Neuron (in vitro differentiated cells): Measurements from ENCODE around the gene C13orf46.

Experiments
- H2AFZ ChIP-seq: one replicate; pipeline ENCODE4 v1.6.1; 2013; ENCODE audit warnings: low read depth, mild to moderate bottlenecking, inconsistent platforms, low read length, moderate library complexity
- H3K27me3 ChIP-seq: one replicate; pipeline ENCODE4 v1.6.1; 2013; ENCODE audit warnings: low read length; ENCODE audit not compliant: insufficient read depth
- H3K36me3 ChIP-seq: one replicate; pipeline ENCODE4 v1.6.1; 2013; ENCODE audit warnings: low read length; ENCODE audit not compliant: insufficient read depth
- H3K4me1 ChIP-seq: one replicate; pipeline ENCODE4 v1.6.1; 2013; ENCODE audit warnings: low read length; ENCODE audit not compliant: insufficient read depth
- H3K4me3 ChIP-seq: 2 replicates; pipeline ENCODE4 v1.5.1; 2013; ENCODE audit warnings: mild to moderate bottlenecking, low read length, moderate library complexity
- H3K9me3 ChIP-seq: one replicate; pipeline ENCODE4 v1.6.1; 2013; ENCODE audit warnings: low read length

The C13orf46 gene

GRCh38 chr13:113968463-113969310 is 5.2 kb downstream of the C13orf46 start:
- no peaks in the 10 kb centered on the region for H3K36me3 ChIP-seq

GRCh38 chr13:113967729-113968462 is 6.0 kb downstream of the C13orf46 start:
- Histone ChIP-seq H3K27me3 (no peaks in the 10 kb centered on the region), H3K4me1 (no peaks in the 10 kb centered on the region), H2AFZ (no peak overlapping the region), H3K4me3 (no peak overlapping the region), H3K9me3 (peaks cover 13% of the 10 kb centered on the region), H3K36me3 (no peaks in the 10 kb centered on the region)

More at GRCh38 chr13:113968463-113969310, 5.2 kb downstream of the C13orf46 start:
- Histone ChIP-seq H3K9me3 (peaks cover 13% of the 10 kb centered on the region), H2AFZ (no peak overlapping the region), H3K4me3 (no peak overlapping the region), H3K4me1 (no peaks in the 10 kb centered on the region), H3K27me3 (no peaks in the 10 kb centered on the region)

GRCh38 chr13:113967206-113967720 is 6.6 kb downstream of the C13orf46 start:
- H3K27me3 ChIP-seq, result no peaks in the 10 kb centered on the region
- H2AFZ ChIP-seq, result no peak overlapping the region
- no peaks in the 10 kb centered on the region for H3K36me3 ChIP-seq

GRCh38 chr13:113965968-113966884 is 7.7 kb downstream of the C13orf46 start:
- H3K36me3 ChIP-seq, result no peaks in the 10 kb centered on the region
- peaks cover 13% of the 10 kb centered on the region for H3K9me3 ChIP-seq
- H3K4me1 ChIP-seq, result no peaks in the 10 kb centered on the region
- no peak overlapping the region for H3K4me3 ChIP-seq
- H2AFZ ChIP-seq, result no peak overlapping the region
- H3K27me3 ChIP-seq, result no peaks in the 10 kb centered on the region

More at GRCh38 chr13:113967206-113967720, 6.6 kb downstream of the C13orf46 start:
- H3K4me1 ChIP-seq, result no peaks in the 10 kb centered on the region
- H3K9me3 ChIP-seq, result peaks cover 13% of the 10 kb centered on the region
- no peak overlapping the region for H3K4me3 ChIP-seq

GRCh38 chr13:113965383-113965874 is 8.4 kb downstream of the C13orf46 start:
- Histone ChIP-seq H2AFZ (no peak overlapping the region), H3K27me3 (no peaks in the 10 kb centered on the region), H3K9me3 (peaks cover 15% of the 10 kb centered on the region), H3K4me1 (no peaks in the 10 kb centered on the region), H3K4me3 (no peak overlapping the region), H3K36me3 (no peaks in the 10 kb centered on the region)

GRCh38 chr13:113964251-113964995 is 9.5 kb downstream of the C13orf46 start:
- Histone ChIP-seq H3K27me3 (no peaks in the 10 kb centered on the region), H3K9me3 (peaks cover 15% of the 10 kb centered on the region), H3K36me3 (no peaks in the 10 kb centered on the region), H3K4me3 (no peak overlapping the region), H3K4me1 (no peaks in the 10 kb centered on the region), H2AFZ (no peak overlapping the region)

- Histone ChIP-seq H3K4me3 (no peak overlapping the region), H2AFZ (no peak overlapping the region), H3K9me3 (peaks cover 17% of the 10 kb centered on the region), H3K4me1 (no peaks in the 10 kb centered on the region), H3K36me3 (no peaks in the 10 kb centered on the region), H3K27me3 (no peaks in the 10 kb centered on the region)
Observed at GRCh38 chr13:113963376-113963775, 10.5 kb downstream of the C13orf46 start.

GRCh38 chr13:113962975-113963374 is 10.9 kb downstream of the C13orf46 start:
- no peak overlapping the region for H2AFZ ChIP-seq
- no peaks in the 10 kb centered on the region for H3K4me1 ChIP-seq
- H3K27me3 ChIP-seq, result no peaks in the 10 kb centered on the region
- no peaks in the 10 kb centered on the region for H3K36me3 ChIP-seq
- peaks cover 16% of the 10 kb centered on the region for H3K9me3 ChIP-seq
- H3K4me3 ChIP-seq, result no peak overlapping the region

GRCh38 chr13:113962386-113962785 is 11.5 kb downstream of the C13orf46 start:
- no peaks in the 10 kb centered on the region for H3K27me3 ChIP-seq
- H3K9me3 ChIP-seq, result peaks cover 14% of the 10 kb centered on the region
- no peaks in the 10 kb centered on the region for H3K4me1 ChIP-seq
- H3K36me3 ChIP-seq, result no peaks in the 10 kb centered on the region
- H2AFZ ChIP-seq, result no peak overlapping the region
- no peak overlapping the region for H3K4me3 ChIP-seq

GRCh38 chr13:113960276-113960948 is 13.5 kb downstream of the C13orf46 start:
- Histone ChIP-seq H3K36me3 (no peaks in the 10 kb centered on the region), H2AFZ (no peak overlapping the region), H3K27me3 (no peaks in the 10 kb centered on the region), H3K4me3 (no peak overlapping the region), H3K4me1 (no peaks in the 10 kb centered on the region), H3K9me3 (peaks cover 13% of the 10 kb centered on the region)

- no peaks in the 10 kb centered on the region for H3K27me3 ChIP-seq
- no peaks in the 10 kb centered on the region for H3K4me1 ChIP-seq
- H2AFZ ChIP-seq, result no peak overlapping the region
- no peaks in the 10 kb centered on the region for H3K36me3 ChIP-seq
- no peak overlapping the region for H3K4me3 ChIP-seq
- H3K9me3 ChIP-seq, result peaks cover 17% of the 10 kb centered on the region
Observed at GRCh38 chr13:113959198-113959597, 14.7 kb downstream of the C13orf46 start.
